ENCODE data around the gene TEK.

TEK gene

GRCh38 chr9:27094640-27095298 lies 14.3 kb upstream of the TEK start:
- DNase-seq (ENCODE audit: low read depth), result no peak
- no peak for TF ChIP-seq CTCF (IDR thresholded peaks at IDR 0.05; ENCODE audit: control insufficient read depth, extremely low read depth, insufficient read depth)
- H3K4me3 ChIP-seq (ENCODE audit: low read depth, low read length), result no peak overlapping the region

- H3K4me3 ChIP-seq (ENCODE audit: low read depth, low read length), result no peak overlapping the region
- no peak for DNase-seq (ENCODE audit: low read depth)
- no peak for TF ChIP-seq CTCF (IDR thresholded peaks at IDR 0.05; ENCODE audit: control insufficient read depth, extremely low read depth, insufficient read depth)
Measured at GRCh38 chr9:27107241-27107640, 1.8 kb upstream of the TEK start.

GRCh38 chr9:27109621-27110020 lies 596 bp downstream of the TEK start:
- H3K4me3 ChIP-seq (ENCODE audit: low read depth, low read length), result no peak overlapping the region
- TF ChIP-seq CTCF (IDR thresholded peaks at IDR 0.05; ENCODE audit: control insufficient read depth, extremely low read depth, insufficient read depth), result no peak
- DNase-seq (ENCODE audit: low read depth), result no peak

- TF ChIP-seq CTCF (IDR thresholded peaks at IDR 0.05; ENCODE audit: control insufficient read depth, extremely low read depth, insufficient read depth), result no peak
- no peak for DNase-seq (ENCODE audit: low read depth)
- no peak overlapping the region for H3K4me3 ChIP-seq (ENCODE audit: low read depth, low read length)
Measured at GRCh38 chr9:27110181-27110580, 1.2 kb downstream of the TEK start.

GRCh38 chr9:27112235-27112634 lies 3.2 kb downstream of the TEK start:
- TF ChIP-seq CTCF (IDR thresholded peaks at IDR 0.05; ENCODE audit: control insufficient read depth, extremely low read depth, insufficient read depth), result no peak
- no peak for DNase-seq (ENCODE audit: low read depth)
- H3K4me3 ChIP-seq (ENCODE audit: low read depth, low read length), result no peak overlapping the region

GRCh38 chr9:27117489-27118135 lies 8.6 kb downstream of the TEK start:
- no peak overlapping the region for H3K4me3 ChIP-seq (ENCODE audit: low read depth, low read length)
- DNase-seq (ENCODE audit: low read depth), result no peak
- TF ChIP-seq CTCF (IDR thresholded peaks at IDR 0.05; ENCODE audit: control insufficient read depth, extremely low read depth, insufficient read depth), result no peak

GRCh38 chr9:27118916-27119315 lies 9.9 kb downstream of the TEK start:
- no peak overlapping the region for H3K4me3 ChIP-seq (ENCODE audit: low read depth, low read length)
- no peak for TF ChIP-seq CTCF (IDR thresholded peaks at IDR 0.05; ENCODE audit: control insufficient read depth, extremely low read depth, insufficient read depth)
- no peak for DNase-seq (ENCODE audit: low read depth)

All from LNCaP clone FGC (cell line).